H9 (cell line): ENCODE data around the gene PRDM5. TPM values are rescaled to one million over a fixed set of nuclear protein-coding genes. Genes with fewer than 3 reads are reported as not detected.

Experiments
- DNase-seq: peaks from one replicate; pipeline ENCODE4 v3.0.0-alpha.2; 2017
- H2AFZ ChIP-seq: one replicate; pipeline ENCODE4 v1.6.1; 2013; ENCODE audit warnings: mild to moderate bottlenecking, low read length, control low read depth, moderate library complexity
- H2AK5ac ChIP-seq: 2 replicates; pipeline ENCODE4 v1.6.1; 2013; ENCODE audit warnings: low read length, control low read depth, mixed read lengths; ENCODE audit not compliant: insufficient read length
- H2BK120ac ChIP-seq: one replicate; pipeline ENCODE4 v1.6.1; 2013; ENCODE audit warnings: low read depth, mild to moderate bottlenecking, low read length, control low read depth, inconsistent platforms; ENCODE audit not compliant: poor library complexity, severe bottlenecking
- H2BK12ac ChIP-seq: 2 replicates; pipeline ENCODE4 v1.6.1; 2013; ENCODE audit warnings: low read length, control low read depth, mixed read lengths, low read depth; ENCODE audit not compliant: insufficient read length
- H2BK15ac ChIP-seq: 2 replicates; pipeline ENCODE4 v1.6.1; 2013; ENCODE audit warnings: low read depth, low read length, control low read depth
- H2BK20ac ChIP-seq: one replicate; pipeline ENCODE4 v1.6.1; 2013; ENCODE audit warnings: low read depth, mild to moderate bottlenecking, low read length, control low read depth, inconsistent platforms; ENCODE audit not compliant: poor library complexity, severe bottlenecking
- H2BK5ac ChIP-seq: 2 replicates; pipeline ENCODE4 v1.6.1; 2013; ENCODE audit warnings: low read length, control low read depth, mixed read lengths; ENCODE audit not compliant: insufficient read length
- H3K14ac ChIP-seq: 2 replicates; pipeline ENCODE4 v1.6.1; 2013; ENCODE audit warnings: low read length, control low read depth; ENCODE audit not compliant: insufficient read depth
- H3K18ac ChIP-seq: 2 replicates; pipeline ENCODE4 v1.6.1; 2013; ENCODE audit warnings: low read depth, mild to moderate bottlenecking, mixed read lengths, low read length, control low read depth; ENCODE audit not compliant: insufficient read length
- H3K23ac ChIP-seq: 2 replicates; pipeline ENCODE4 v1.6.1; 2013; ENCODE audit warnings: low read length, control low read depth, mixed read lengths, low read depth; ENCODE audit not compliant: insufficient read length
- H3K23me2 ChIP-seq: 2 replicates; pipeline ENCODE4 v1.6.1; 2013; ENCODE audit warnings: low read depth, mild to moderate bottlenecking, mixed read lengths, low read length, control low read depth; ENCODE audit not compliant: insufficient read length, poor library complexity, severe bottlenecking
- H3K27ac ChIP-seq: 2 replicates; pipeline ENCODE4 v1.5.1; 2013; ENCODE audit warnings: low read length, control low read depth, mixed read lengths, low read depth; ENCODE audit not compliant: insufficient read length
- H3K27me3 ChIP-seq: 2 replicates; pipeline ENCODE4 v1.6.1; 2013; ENCODE audit warnings: low read length, control low read depth, inconsistent platforms; ENCODE audit not compliant: insufficient read depth
- H3K4ac ChIP-seq: 2 replicates; pipeline ENCODE4 v1.6.1; 2013; ENCODE audit warnings: low read depth, mild to moderate bottlenecking, control low read depth, inconsistent platforms, low read length, moderate library complexity
- H3K4me1 ChIP-seq: 2 replicates; pipeline ENCODE4 v1.6.1; 2013; ENCODE audit warnings: low read length, control low read depth, inconsistent platforms; ENCODE audit not compliant: insufficient read depth
- H3K4me2 ChIP-seq: 2 replicates; pipeline ENCODE4 v1.6.1; 2013; ENCODE audit warnings: low read length, control low read depth, mixed read lengths; ENCODE audit not compliant: insufficient read length, insufficient read depth
- H3K56ac ChIP-seq: 2 replicates; pipeline ENCODE4 v1.6.1; 2013; ENCODE audit warnings: low read depth, mild to moderate bottlenecking, mixed read lengths, low read length, control low read depth; ENCODE audit not compliant: insufficient read length
- H3K79me1 ChIP-seq: 2 replicates; pipeline ENCODE4 v1.6.1; 2013; ENCODE audit warnings: low read depth, mild to moderate bottlenecking, moderate library complexity, low read length, control low read depth, inconsistent platforms; ENCODE audit not compliant: insufficient read depth, poor library complexity, severe bottlenecking
- H3K79me2 ChIP-seq: 2 replicates; pipeline ENCODE4 v1.6.1; 2013; ENCODE audit warnings: low read length, control low read depth, inconsistent platforms; ENCODE audit not compliant: insufficient read depth
- H3K9ac ChIP-seq: 2 replicates; pipeline ENCODE4 v1.6.1; 2013; ENCODE audit warnings: low read length, control low read depth, mixed read lengths; ENCODE audit not compliant: insufficient read length; ENCODE audit errors: extremely low read depth
- H3K9me3 ChIP-seq: one replicate; pipeline ENCODE4 v1.6.1; 2013; ENCODE audit warnings: low read depth, low read length, inconsistent platforms; ENCODE audit not compliant: control insufficient read depth
- H3T11ph ChIP-seq: one replicate; pipeline ENCODE4 v1.6.1; 2013; ENCODE audit warnings: mild to moderate bottlenecking, low read length, control low read depth, inconsistent platforms
- H4K20me1 ChIP-seq: one replicate; pipeline ENCODE4 v1.6.1; 2013; ENCODE audit not compliant: control insufficient read depth, insufficient read length, insufficient read depth
- H4K5ac ChIP-seq: 2 replicates; pipeline ENCODE4 v1.6.1; 2013; ENCODE audit warnings: low read depth, mild to moderate bottlenecking, mixed read lengths, low read length, control low read depth; ENCODE audit not compliant: insufficient read length
- H4K8ac ChIP-seq: replicated peaks from 2 replicates; pipeline ENCODE4 v1.6.1; 2013; ENCODE audit warnings: low read length, control low read depth, mixed read lengths, low read depth; ENCODE audit not compliant: insufficient read length
- H4K91ac ChIP-seq: 2 replicates; pipeline ENCODE4 v1.6.1; 2013; ENCODE audit warnings: low read depth, mild to moderate bottlenecking, moderate library complexity, mixed read lengths, low read length, control low read depth; ENCODE audit not compliant: insufficient read length
- H3K27ac Mint-ChIP-seq, 3 experiments: 2 replicates in 2 of 3; 3 replicates in 1 of 3; pipeline ENCODE4 v1.8.0; 2020 to 2021; ENCODE audit warnings: mixed read lengths in 3 of 3, mild to moderate bottlenecking in 1 of 3, moderate library complexity in 1 of 3
- H3K27me3 Mint-ChIP-seq: 2 replicates; pipeline ENCODE4 v1.8.0; 2021; ENCODE audit warnings: low read depth, mild to moderate bottlenecking, moderate library complexity, mixed read lengths
- H3K36me3 Mint-ChIP-seq, 3 experiments: 2 replicates in 2 of 3; 3 replicates in 1 of 3; pipeline ENCODE4 v1.8.0; 2020 to 2021; ENCODE audit warnings: low read depth in 3 of 3, mixed read lengths in 3 of 3; ENCODE audit not compliant: insufficient read depth in 1 of 3
- H3K4me1 Mint-ChIP-seq, 2 experiments: 2 replicates each; pipeline ENCODE4 v1.8.0; 2020; ENCODE audit warnings: mixed read lengths in 2 of 2
- H3K4me3 Mint-ChIP-seq, 2 experiments: 2 replicates in 1 of 2; 3 replicates in 1 of 2; pipeline ENCODE4 v1.8.0; 2020 to 2021; ENCODE audit warnings: mild to moderate bottlenecking in 2 of 2, mixed read lengths in 2 of 2, moderate library complexity in 1 of 2
- H3K9me3 Mint-ChIP-seq, 2 experiments: 2 replicates in 1 of 2; 3 replicates in 1 of 2; pipeline ENCODE4 v1.8.0; 2020; ENCODE audit warnings: mild to moderate bottlenecking in 2 of 2, mixed read lengths in 2 of 2, moderate library complexity in 1 of 2
- WGBS: extraction: QIAGEN DNeasy Blood & Tissue Kit; methylation state at CpG from one replicate; pipeline ENCODE4 v1.1.7; 2013; ENCODE audit warnings: missing lambda C conversion rate, low lambda C conversion rate, mixed read lengths; ENCODE audit not compliant: insufficient read length; ENCODE audit errors: extremely low coverage; 5-methylcytosine and 5-hydroxymethylcytosine counted together
- total RNA-seq: library from RNA; stranded (reverse); gene quantifications from 2 replicates; pipeline ENCODE4 v1.2.1, GENCODE V29; 2021
- TF ChIP-seq, protein P1 (sequence below): fragments of 200-600 bp; sonication (generic); conservative IDR thresholded peaks from 3 replicates; pipeline ENCODE4 v1.8.0; 2021; ENCODE audit warnings: antibody characterized with exemption, mild to moderate bottlenecking

Gene PRDM5
- total RNA-seq, 1 experiment from 2014 or later: 21.7 TPM

DNA sequence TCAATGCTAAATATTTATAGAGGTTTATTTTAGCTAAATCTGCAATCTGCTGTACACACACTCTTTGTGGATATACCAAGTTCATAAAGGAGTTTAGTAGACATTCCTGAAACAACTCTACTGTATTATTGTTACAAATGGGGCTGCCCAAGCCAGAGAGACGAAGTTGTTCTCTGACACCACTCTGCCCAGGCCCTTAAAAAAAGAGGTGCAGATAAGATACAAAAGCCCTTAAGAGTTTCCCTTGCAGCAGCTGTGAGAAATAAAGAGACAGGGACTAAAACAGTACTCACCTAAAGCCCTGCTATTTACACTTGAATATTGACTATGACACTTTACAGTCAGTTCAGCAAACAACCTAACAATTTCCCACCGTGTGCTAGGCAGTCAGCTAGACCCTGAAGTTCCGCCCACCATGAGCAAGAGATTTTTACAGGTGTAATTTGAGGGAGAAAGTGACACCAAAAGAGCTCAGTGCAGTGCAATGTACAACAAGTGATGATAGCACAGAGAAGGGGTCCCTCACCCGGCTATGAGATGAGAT lies 191.7 kb downstream of the PRDM5 start:
- H3K79me1 ChIP-seq: no peaks in the 10 kb centered on the region
- H3K18ac ChIP-seq: no peak overlapping the region
- no peak overlapping the region for H3K4me2 ChIP-seq
- no peak overlapping the region for H3K27ac ChIP-seq
- H3K9me3 Mint-ChIP-seq: no peaks in the 10 kb centered on the region
- no peak overlapping the region for H3K14ac ChIP-seq
- H2AFZ ChIP-seq: no peak overlapping the region
- H2BK15ac ChIP-seq: no peak overlapping the region
- no peak for DNase-seq
- TF ChIP-seq, protein P1, sequence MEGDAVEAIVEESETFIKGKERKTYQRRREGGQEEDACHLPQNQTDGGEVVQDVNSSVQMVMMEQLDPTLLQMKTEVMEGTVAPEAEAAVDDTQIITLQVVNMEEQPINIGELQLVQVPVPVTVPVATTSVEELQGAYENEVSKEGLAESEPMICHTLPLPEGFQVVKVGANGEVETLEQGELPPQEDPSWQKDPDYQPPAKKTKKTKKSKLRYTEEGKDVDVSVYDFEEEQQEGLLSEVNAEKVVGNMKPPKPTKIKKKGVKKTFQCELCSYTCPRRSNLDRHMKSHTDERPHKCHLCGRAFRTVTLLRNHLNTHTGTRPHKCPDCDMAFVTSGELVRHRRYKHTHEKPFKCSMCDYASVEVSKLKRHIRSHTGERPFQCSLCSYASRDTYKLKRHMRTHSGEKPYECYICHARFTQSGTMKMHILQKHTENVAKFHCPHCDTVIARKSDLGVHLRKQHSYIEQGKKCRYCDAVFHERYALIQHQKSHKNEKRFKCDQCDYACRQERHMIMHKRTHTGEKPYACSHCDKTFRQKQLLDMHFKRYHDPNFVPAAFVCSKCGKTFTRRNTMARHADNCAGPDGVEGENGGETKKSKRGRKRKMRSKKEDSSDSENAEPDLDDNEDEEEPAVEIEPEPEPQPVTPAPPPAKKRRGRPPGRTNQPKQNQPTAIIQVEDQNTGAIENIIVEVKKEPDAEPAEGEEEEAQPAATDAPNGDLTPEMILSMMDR: no peak
- H3K36me3 Mint-ChIP-seq: 0 out of 7 replicates have a peak, but pooled peaks cover 0 to 2% (median 0%) of the 10 kb centered on the region in 3 experiments
- H4K8ac ChIP-seq: no peak overlapping the region
- no peak overlapping the region for H2AK5ac ChIP-seq
- no peak overlapping the region for H3K23ac ChIP-seq
- no peak overlapping the region for H2BK20ac ChIP-seq
- H3K79me2 ChIP-seq: no peaks in the 10 kb centered on the region
- no CpG with 5 or more reads among the region's 4 CpGs for WGBS
- no peak overlapping the region for H3K4ac ChIP-seq
- no peak overlapping the region for H4K91ac ChIP-seq
- no peaks in the 10 kb centered on the region for H4K20me1 ChIP-seq
- H3K56ac ChIP-seq: no peak overlapping the region
- no peak overlapping the region for H2BK12ac ChIP-seq
- H3K27me3 Mint-ChIP-seq: no peaks in the 10 kb centered on the region
- no peak overlapping the region for H3K4me3 Mint-ChIP-seq
- no peaks in the 10 kb centered on the region for H3K27me3 ChIP-seq
- H3T11ph ChIP-seq: no peak overlapping the region
- H3K4me1 ChIP-seq: no peaks in the 10 kb centered on the region
- H2BK120ac ChIP-seq: no peak overlapping the region
- H4K5ac ChIP-seq: no peak overlapping the region
- H3K9me3 ChIP-seq: no peaks in the 10 kb centered on the region
- H3K9ac ChIP-seq: no peak overlapping the region
- no peaks in the 10 kb centered on the region for H3K23me2 ChIP-seq
- no peak overlapping the region for H3K27ac Mint-ChIP-seq
- peaks cover 8 to 11% of the 10 kb centered on the region in 2 experiments for H3K4me1 Mint-ChIP-seq
- no peak overlapping the region for H2BK5ac ChIP-seq
